Left lobe of liver (tissue), 2 donors: Measurements from ENCODE around the gene RASD1. TPM values are rescaled to one million over a fixed set of nuclear protein-coding genes. Genes with fewer than 3 reads are reported as not detected.

Experiments used
- ATAC-seq: fragments of 200-7000 bp; cut with Tn5 transposase; one replicate; pipeline ENCODE4 v1.9.1; 2020; ENCODE audit warnings: mild to moderate bottlenecking, moderate library complexity
- DNase-seq: peaks from one replicate; pipeline ENCODE4 v3.0.0-alpha.2; 2020; ENCODE audit warnings: low spot score
- total RNA-seq: library from RNA; stranded (reverse); gene quantifications from one replicate; pipeline ENCODE4 v1.2.1, GENCODE V29; 2021
- donor health status: DM: no; HTN: no; CAD: no; lungs with moderate emphysema.
- donor health status: DM: no; HTN: yes; CAD: no.

Gene RASD1
- total RNA-seq, 1 donor from 2014 or later: 1.1 TPM

GRCh38 chr17:17527956-17528500 is 31.8 kb upstream of the RASD1 start:
- no peak for DNase-seq
- ATAC-seq: no peak

- DNase-seq: peak; percentile 91
- ATAC-seq: peak; percentile 72
These were observed 31.3 kb upstream of the RASD1 start for GRCh38 chr17:17527534-17527933.

DNA sequence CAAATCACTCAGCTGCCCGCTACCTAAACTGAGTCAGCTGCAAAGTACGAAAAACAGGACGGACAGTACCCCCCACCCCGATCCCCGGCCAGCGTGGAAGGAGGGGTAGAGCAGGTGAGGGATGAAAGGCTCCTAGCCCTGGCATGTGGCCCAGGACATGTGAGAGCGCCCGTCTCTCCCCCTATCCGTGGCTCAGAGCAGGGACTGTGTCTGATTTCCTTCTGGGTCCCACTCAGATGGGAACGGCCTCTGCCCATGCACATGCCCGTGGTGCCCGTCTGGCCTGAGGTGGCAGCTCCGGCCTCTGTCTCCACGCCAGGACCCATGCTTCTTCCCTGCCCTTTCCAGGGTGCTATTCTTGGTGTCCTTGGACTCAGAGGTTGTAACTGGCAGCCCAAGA is 30.2 kb upstream of the RASD1 start:
- ATAC-seq (peak; percentile 3), DNase-seq (no peak)

GRCh38 chr17:17525956-17526355 is 29.8 kb upstream of the RASD1 start:
- DNase-seq (no peak), ATAC-seq (peak; percentile 18)

DNA sequence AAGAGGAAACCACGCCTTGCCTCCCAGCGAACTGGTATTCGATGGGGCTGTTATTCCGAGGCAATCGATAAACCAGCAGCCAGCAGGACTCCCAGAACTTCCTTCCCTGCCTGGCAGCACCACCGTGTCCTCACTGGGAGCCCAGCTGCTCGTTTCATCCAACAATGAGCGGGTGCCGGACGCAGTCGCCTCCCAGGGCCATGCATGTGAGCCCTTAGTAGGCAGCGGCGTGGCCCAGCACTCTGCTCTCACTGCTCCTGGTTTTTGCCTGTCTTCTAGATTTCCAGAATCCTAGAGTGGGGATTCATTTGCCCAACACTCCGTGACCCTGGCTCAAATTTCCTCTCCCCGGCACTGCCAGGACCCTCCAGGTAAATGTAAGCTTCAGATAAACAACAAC is 29.1 kb upstream of the RASD1 start:
- DNase-seq (no peak), ATAC-seq (no peak)

- no peak for ATAC-seq
These were observed 27.7 kb upstream of the RASD1 start for GRCh38 chr17:17523731-17524490.

GRCh38 chr17:17523001-17523730 is 27.0 kb upstream of the RASD1 start:
- ATAC-seq (no peak), DNase-seq (no peak)

More at GRCh38 chr17:17523731-17524490, 27.7 kb upstream of the RASD1 start:
- DNase-seq: no peak

GRCh38 chr17:17520599-17521232 is 24.5 kb upstream of the RASD1 start:
- no peak for DNase-seq
- ATAC-seq: no peak

DNA sequence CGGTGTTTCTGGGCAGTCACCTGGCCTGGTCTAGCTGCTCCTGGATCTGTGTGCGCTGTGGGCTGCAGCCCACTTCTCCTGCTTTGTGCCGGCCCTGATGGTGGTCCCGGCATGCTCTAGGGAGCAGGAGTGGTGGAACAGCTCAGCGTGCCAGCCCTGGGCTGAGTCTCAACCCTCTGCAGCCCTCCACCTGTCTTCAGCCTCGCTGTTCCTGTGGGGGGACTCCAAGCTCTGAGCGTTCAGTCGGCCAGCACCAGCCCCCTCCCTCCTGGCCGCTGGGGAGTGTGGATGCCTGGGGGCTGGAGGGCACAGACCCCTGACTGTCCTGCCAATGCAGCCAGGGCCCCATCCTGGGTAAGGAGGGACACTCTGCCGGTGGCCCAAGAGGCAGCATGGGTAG is 23.7 kb upstream of the RASD1 start:
- ATAC-seq: no peak
- no peak for DNase-seq

DNA sequence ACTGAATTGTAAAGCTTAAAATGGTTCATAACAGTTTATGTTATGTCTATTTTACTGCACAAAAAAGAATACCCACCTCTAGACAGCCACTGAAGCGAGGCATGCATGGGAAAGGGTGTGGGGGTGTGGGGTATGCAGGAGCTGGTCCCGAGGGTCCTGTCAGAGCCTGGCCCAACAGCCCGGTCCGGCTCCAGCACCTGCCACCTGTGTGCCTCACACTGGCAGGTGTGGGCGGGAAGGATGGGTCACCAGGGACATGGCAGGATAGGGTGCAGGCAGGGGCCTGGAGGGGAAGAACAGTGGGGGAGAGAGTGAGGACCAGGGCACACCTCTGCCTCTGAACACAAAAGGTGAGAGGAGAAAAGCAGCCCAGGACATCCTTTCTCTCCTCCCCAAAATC is 22.8 kb upstream of the RASD1 start:
- DNase-seq (no peak), ATAC-seq (no peak)

DNA sequence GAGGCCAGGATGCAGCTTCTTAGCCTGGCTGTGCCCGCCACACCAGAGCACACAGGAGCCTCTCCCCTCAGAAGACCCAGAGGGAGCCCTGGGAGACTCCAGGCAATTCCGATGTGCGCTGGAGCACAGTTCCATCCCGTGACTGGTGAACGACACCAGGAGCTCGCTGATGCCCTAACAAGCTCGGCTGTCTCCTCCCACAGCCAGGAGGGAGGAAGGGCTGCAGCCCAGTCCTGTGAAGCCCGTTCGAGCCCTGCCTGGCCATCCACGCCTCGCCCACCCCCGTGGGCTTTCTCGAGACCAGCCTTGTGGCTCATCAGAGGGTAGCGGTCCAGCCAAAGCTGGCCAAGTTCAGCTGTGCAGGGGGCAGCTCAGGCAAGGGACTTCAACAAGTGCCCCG is 21.8 kb upstream of the RASD1 start:
- DNase-seq: no peak
- ATAC-seq: no peak

DNA sequence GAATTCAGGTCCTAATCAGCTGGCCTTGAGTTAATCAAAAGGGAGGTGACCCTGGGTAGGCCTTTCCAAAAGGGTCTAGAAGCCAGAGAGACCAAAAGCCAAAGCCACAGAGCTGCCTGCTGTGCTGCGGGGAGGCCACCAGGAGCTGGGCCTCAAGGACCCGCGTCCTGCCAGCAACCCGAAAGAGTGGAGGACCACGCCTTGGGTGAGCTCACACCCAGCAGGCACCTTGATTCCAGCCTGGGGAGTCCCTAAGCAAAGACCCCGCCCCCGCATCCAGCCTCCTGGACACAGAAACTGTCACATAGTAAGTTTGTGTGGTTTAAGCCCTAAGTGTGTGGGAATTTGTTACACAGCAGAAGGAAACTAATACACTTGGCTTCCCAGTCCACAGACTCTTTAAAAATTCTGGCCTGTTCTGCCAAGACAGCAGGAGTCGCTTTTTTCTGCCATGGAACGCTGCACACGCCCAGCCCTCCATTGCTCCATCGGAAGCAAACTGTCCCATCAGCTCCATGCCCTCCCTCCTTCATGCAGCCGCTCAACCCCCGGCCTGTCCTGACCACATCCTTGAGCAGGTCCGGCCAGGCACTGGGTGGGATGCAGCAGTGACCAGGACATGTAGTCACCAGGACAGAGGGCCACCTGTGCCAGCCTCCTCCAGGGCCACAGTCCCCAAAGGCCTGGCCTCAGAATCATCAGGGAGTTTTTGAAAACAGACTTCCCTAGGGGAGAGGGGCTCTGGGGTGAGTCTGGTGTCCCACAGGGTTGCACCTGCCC is 20.9 kb upstream of the RASD1 start:
- ATAC-seq (no peak), DNase-seq (no peak)

GRCh38 chr17:17515934-17516930 is 20.0 kb upstream of the RASD1 start:
- DNase-seq (no peak), ATAC-seq (no peak)

GRCh38 chr17:17514993-17515933 is 19.1 kb upstream of the RASD1 start:
- ATAC-seq (no peak), DNase-seq (no peak)

GRCh38 chr17:17514361-17514992 is 18.3 kb upstream of the RASD1 start:
- ATAC-seq: no peak
- no peak for DNase-seq

DNA sequence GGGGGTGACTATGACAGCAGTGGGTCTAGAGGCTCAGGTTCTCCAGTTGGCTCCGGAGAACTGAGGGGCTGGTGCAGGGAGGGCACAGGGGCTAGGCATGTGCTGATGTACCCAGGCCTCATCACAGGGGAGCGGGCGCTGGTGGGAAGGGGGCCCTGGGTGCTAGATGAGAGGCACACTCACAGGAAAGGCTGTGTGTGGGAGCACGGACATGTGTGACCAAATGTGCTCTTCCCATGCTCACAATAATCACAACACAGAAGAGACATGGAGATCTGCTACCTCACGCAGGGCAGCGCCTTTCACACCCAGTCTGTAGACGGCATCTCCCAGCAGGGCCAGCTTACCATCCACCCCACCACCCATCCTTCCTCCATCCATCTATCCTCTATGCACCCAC is 17.4 kb upstream of the RASD1 start:
- DNase-seq (no peak), ATAC-seq (no peak)

GRCh38 chr17:17512866-17513265 is 16.7 kb upstream of the RASD1 start:
- DNase-seq: no peak

More at GRCh38 chr17:17512866-17513265, 16.7 kb upstream of the RASD1 start:
- no peak for ATAC-seq
